Stimulated activated CD4-positive, alpha-beta T cell treated with anti-CD3 and anti-CD28 coated beads, Interleukin-4, amount 100 ng/mL, for 4 hours (primary cell): ENCODE measurements around the gene CCDC158.

ENCODE experiments used
- DNase-seq, 2 experiments: peaks; one replicate each; pipeline ENCODE4 v3.0.0-alpha.2; 2020

CCDC158 gene

GRCh38 chr4:76276813-76277212 is 144.1 kb downstream of the CCDC158 start:
- no peak for DNase-seq

DNA sequence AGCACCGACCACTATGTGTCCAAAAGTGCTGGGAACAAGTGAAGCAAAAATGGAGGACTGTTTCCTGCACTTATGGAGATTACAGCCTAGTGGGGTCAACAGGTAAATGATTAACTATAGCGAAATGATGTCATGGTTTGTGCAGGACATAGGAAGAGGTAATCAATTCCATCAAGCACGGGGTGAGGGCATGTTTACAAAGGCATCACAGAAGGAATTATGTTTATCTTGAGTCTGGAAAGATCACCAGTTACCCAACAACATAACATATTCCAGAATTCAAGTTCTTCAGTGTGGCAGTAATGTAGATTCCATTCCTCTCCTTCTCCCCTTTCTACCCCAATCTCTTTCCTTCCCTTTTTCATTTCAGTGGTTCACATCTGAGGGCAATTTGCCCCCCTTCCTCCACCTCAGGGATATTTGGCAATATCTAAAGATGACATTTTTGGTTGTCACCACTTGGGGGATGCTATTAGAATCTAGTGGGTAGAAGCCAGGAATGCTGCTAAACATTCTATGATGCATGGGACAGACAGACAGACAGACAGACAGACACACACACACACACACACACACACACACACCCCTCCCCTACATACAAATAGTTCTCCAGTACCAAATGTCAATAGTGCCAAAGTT is 145.3 kb downstream of the CCDC158 start:
- DNase-seq: no peak

DNA sequence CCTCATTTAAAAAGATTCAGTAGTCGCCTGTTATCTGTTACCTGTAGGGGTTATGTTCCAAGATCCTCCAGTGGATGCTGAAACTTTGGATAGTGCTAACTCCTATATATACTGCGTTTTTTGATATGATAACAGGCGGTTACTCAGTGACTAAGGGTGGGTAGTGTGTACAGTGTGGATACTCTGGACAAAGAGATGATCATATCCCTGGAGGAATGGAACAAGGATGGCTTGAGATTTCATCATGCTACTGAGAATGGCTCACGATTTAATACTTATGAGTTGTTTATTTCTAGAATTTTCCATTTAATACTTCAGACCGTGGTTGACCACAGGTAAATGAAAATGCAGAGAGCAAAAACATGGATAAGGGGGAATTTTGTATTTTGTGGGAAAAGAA is 147.9 kb downstream of the CCDC158 start:
- DNase-seq: no peak

GRCh38 chr4:76272582-76272981 is 148.4 kb downstream of the CCDC158 start:
- no peak for DNase-seq

DNA sequence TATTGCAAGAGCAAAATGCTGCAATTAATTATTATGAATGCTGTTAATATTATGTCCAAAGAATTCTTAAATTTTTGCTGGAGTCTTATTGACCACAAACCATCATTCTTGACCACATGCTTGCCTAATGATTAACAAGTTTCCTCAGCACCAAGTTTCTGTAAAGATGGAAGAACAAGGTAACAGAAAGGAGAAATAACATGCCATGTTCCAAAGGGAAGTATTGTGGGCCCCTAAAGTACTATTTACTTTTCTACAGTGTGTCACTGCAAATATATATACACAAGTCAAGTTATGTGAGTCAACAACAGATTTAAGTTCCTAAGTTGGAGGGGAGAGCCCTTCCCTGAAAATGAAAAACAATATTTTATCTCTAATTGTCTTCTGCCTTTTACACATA is 148.9 kb downstream of the CCDC158 start:
- no peak for DNase-seq

DNA sequence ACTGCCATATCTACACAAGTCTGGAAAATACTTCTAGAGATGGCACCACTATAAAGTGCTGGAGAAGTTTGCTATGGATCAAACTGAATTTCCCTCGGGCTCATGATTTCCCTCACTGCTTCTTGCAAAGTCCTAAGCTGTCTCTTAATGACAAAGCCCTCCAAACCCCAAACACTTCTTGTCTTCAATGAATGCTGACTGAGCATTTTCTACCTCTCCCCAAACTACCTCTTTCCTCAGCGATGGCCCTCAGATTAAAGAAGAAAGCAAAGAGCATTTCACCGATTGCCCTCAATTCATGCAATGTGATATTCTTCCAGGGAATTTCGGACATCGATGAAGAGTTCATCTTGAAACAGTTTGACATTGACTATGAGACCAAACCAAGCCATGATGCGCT is 149.7 kb downstream of the CCDC158 start:
- no peak for DNase-seq

DNA sequence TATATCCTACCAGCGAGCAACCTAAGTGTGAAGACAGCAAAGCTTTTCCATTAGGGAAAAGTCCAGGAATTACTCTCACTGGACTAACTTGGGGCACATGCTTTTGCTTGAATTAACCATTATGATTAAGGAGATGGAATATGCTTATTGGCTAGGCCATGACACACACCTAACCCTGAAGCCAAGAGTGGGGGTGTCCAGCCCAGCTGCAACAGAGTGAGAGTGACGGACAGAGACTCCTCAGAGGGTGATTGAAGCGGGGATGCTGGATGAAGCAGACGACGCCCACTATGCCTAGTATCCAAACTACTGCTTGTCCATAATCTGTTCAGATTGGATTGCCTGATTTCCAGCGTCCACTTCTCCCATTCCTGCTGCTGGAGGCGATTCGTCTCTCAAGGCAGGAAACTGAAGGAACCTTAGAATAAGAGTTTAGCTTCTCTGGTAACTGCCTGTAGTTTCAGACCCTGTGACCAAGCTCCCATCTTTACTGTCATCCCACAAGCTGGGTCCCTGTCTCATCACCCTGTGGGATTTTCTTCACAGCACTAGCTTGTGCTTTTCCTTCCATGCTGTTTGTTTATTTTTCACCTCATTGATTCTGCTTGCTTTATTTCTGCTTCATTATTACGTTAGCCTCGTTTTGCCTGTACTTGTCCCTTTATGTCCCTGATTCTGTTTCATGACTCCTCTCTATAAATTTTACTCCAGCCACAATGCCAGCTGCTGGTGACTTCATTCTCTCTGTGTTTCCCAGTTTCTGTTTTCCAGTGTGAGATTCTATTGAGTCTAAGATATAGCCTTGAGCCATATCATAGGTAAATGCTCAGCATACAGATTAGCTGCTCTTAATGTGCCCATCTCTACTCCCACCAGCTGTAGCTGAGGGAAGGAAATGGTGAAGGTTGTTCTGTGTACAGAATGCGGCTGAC is 150.4 kb downstream of the CCDC158 start:
- DNase-seq: no peak

DNA sequence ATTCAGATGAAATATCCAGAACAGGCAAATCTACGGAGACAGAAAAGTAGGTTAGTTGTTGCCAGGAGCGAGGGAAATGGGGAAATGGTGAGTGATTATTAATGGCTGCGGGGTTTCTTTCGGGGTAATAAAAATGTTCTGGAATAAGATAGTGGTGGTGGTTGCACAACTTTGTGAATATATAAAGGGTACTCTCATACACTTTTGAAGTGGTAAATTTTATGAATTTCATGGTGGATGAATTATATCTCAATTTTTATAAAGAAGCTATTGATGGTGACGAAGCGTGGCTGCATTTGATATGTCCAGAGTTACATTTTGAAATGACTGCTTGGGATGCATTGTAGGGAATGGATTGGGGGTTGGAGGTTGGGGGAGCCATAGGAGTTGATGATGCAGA is 153.1 kb downstream of the CCDC158 start:
- no peak for DNase-seq

- no peak for DNase-seq
Observed at GRCh38 chr4:76266627-76267026, 154.3 kb downstream of the CCDC158 start.

GRCh38 chr4:76265631-76266218 is 155.2 kb downstream of the CCDC158 start:
- no peak for DNase-seq
